ENCODE measurements around the gene PRPF40B.

DNA sequence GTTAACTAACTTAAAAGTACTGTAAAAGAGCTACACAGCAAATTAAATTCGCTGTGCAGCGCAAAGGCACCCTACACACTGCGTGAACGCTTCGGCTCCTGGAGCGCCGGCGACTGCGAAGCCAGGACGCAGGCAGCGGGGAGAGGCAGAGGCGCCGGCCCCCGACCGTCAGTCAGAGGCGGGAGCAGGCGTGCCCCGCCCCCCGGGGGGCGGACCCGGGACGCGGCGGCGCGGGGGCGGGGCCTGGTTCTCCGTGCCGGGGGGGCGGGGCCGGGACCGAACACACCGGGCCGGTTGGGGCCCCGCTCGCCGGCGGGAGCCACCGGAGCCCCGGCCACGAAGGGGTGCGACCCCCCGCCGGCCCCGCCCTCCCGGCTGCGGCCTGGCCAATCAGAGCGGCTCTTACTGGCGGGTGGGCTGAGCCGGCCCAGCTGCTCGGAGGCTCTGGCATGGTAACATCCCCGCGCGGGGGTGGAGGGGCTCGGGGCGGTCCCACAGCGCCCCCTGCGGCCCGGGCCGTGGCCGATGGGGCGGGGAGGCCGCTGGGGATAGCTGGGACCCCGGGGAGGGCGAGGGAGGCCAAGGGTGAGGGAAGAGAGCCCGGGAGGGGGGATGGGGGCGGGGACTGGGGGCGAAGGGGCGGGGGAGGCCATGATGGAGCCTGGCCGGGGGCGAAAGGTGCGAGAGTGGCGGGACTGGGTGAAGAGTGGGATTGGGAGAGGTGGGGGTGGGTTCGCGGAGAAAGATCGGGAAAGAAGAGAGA, at the start of gene PRPF40B:
- TF ChIP-seq, protein P1, sequence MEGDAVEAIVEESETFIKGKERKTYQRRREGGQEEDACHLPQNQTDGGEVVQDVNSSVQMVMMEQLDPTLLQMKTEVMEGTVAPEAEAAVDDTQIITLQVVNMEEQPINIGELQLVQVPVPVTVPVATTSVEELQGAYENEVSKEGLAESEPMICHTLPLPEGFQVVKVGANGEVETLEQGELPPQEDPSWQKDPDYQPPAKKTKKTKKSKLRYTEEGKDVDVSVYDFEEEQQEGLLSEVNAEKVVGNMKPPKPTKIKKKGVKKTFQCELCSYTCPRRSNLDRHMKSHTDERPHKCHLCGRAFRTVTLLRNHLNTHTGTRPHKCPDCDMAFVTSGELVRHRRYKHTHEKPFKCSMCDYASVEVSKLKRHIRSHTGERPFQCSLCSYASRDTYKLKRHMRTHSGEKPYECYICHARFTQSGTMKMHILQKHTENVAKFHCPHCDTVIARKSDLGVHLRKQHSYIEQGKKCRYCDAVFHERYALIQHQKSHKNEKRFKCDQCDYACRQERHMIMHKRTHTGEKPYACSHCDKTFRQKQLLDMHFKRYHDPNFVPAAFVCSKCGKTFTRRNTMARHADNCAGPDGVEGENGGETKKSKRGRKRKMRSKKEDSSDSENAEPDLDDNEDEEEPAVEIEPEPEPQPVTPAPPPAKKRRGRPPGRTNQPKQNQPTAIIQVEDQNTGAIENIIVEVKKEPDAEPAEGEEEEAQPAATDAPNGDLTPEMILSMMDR (IDR thresholded peaks at IDR 0.05; ENCODE audit: insufficient read depth, low read length, poor library complexity, severe bottlenecking): peak; percentile 49
- no peak for TF ChIP-seq EZH2phosphoT487 (conservative IDR thresholded peaks at IDR 0.05; ENCODE audit: low read length)
